Loucy (cell line): Measurements from ENCODE around the gene SCAMP4.

ENCODE experiments used
- H2AFZ ChIP-seq: fragments of 200-600 bp; sonication (generic); 2 replicates; pipeline ENCODE4 v1.6.0; 2016; ENCODE audit warnings: antibody characterized with exemption, mild to moderate bottlenecking, low read length, moderate library complexity
- H3F3A ChIP-seq: fragments of 200-600 bp; 2 replicates; pipeline ENCODE4 v1.6.0; 2016; ENCODE audit warnings: antibody characterized with exemption, low read depth, mild to moderate bottlenecking
- H3K27me3 ChIP-seq: fragments of 200-600 bp; sonication (generic); 2 replicates; pipeline ENCODE4 v1.6.1; 2014; ENCODE audit warnings: low read length, mild to moderate bottlenecking; ENCODE audit not compliant: insufficient read depth, poor library complexity, severe bottlenecking
- H3K36me3 ChIP-seq: fragments of 200-600 bp; sonication (generic); 2 replicates; pipeline ENCODE4 v1.6.1; 2016; ENCODE audit warnings: low read length; ENCODE audit not compliant: insufficient read depth
- H3K4me1 ChIP-seq: fragments of 200-600 bp; sonication (generic); 2 replicates; pipeline ENCODE4 v1.5.1; 2014; ENCODE audit warnings: low read length, mild to moderate bottlenecking; ENCODE audit not compliant: insufficient read depth, poor library complexity, severe bottlenecking
- H3K4me2 ChIP-seq: fragments of 200-600 bp; sonication (generic); 2 replicates; pipeline ENCODE4 v1.6.0; 2014; ENCODE audit warnings: antibody characterized with exemption, low read length, low read depth, mild to moderate bottlenecking; ENCODE audit not compliant: poor library complexity, severe bottlenecking
- H3K4me3 ChIP-seq: fragments of 200-600 bp; sonication (generic); 2 replicates; pipeline ENCODE4 v1.5.1; 2014; ENCODE audit warnings: low read length, mild to moderate bottlenecking, mixed read lengths; ENCODE audit not compliant: poor library complexity, severe bottlenecking
- H3K79me2 ChIP-seq: fragments of 200-600 bp; sonication (generic); 2 replicates; pipeline ENCODE4 v1.6.1; 2014; ENCODE audit warnings: low read length; ENCODE audit not compliant: insufficient read depth
- H3K9ac ChIP-seq: fragments of 200-600 bp; sonication (generic); 2 replicates; pipeline ENCODE4 v1.6.0; 2014; ENCODE audit warnings: mild to moderate bottlenecking, low read depth, low read length, moderate library complexity; ENCODE audit not compliant: poor library complexity, severe bottlenecking
- H3K9me2 ChIP-seq: fragments of 200-600 bp; sonication (generic); replicated peaks from 2 replicates; pipeline ENCODE4 v1.6.1; 2016; ENCODE audit warnings: low read depth, low read length, mixed read lengths
- H3K9me3 ChIP-seq: fragments of 200-600 bp; sonication (generic); 2 replicates; pipeline ENCODE4 v1.6.1; 2014; ENCODE audit warnings: mild to moderate bottlenecking, antibody characterized with exemption, low read length, low read depth; ENCODE audit not compliant: insufficient read depth
- H4K20me1 ChIP-seq: fragments of 200-600 bp; sonication (generic); 2 replicates; pipeline ENCODE4 v1.6.0; 2014; ENCODE audit warnings: antibody characterized with exemption, low read length, mild to moderate bottlenecking; ENCODE audit not compliant: insufficient read depth, poor library complexity, severe bottlenecking
- CTCF ChIP-seq: fragments of 200-600 bp; sonication (generic); conservative IDR thresholded peaks from 2 replicates; pipeline ENCODE4 v1.5.1; 2014; ENCODE audit warnings: mild to moderate bottlenecking, antibody characterized with exemption, low read length
- EZH2phosphoT487 ChIP-seq: fragments of 200-600 bp; IDR thresholded peaks from 2 replicates; pipeline ENCODE4 v1.6.1; 2018; ENCODE audit warnings: antibody characterized with exemption, mild to moderate bottlenecking, moderate library complexity, borderline replicate concordance

The SCAMP4 gene

DNA sequence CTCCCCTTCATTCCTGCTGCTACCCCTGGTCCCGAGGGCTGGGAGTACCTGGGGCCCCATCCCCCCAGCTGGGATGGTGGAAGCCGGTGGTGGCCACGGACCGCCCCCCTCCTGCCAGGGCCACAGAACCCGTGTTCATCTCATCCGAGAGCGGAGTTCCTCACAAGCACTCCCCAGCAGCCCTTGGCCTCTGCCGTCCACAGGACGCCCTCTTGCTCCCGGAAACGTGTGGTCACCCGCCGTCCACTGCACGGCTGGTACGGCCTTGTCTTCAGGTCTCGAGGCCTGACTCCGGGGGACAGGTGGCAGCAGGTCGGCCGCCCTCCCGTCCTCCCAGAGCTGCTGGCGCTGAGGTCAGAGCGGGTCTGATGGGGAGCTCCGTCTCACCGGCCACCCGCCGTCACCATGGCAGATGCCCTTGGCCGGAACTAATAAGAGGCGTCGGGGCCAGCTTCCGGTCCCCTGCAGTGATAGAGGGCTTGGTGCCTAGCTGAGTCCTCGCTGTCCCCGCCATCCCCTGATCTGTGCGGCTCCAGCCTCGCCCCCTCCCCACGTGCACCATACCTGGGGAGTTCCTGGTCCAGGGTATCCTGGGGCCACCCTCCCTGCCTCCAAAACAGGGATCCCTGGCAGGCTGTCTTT lies 19.2 kb downstream of the SCAMP4 start:
- H3K4me2 ChIP-seq = no peak overlapping the region
- H3K4me3 ChIP-seq = no peak overlapping the region
- H3K27me3 ChIP-seq = no peaks in the 10 kb centered on the region
- H2AFZ ChIP-seq = no peak overlapping the region
- no peaks in the 10 kb centered on the region for H3K79me2 ChIP-seq
- no peaks in the 10 kb centered on the region for H3K9me2 ChIP-seq
- no peaks in the 10 kb centered on the region; the same call in 1 of the 2 replicates for H3K36me3 ChIP-seq
- no peaks in the 10 kb centered on the region for H3F3A ChIP-seq
- no peaks in the 10 kb centered on the region for H4K20me1 ChIP-seq
- no peak overlapping the region for H3K9ac ChIP-seq
- TF ChIP-seq CTCF (no peak), EZH2phosphoT487 (no peak)
- peaks cover under 1% of the 10 kb centered on the region for H3K4me1 ChIP-seq
- H3K9me3 ChIP-seq = no peaks in the 10 kb centered on the region

DNA sequence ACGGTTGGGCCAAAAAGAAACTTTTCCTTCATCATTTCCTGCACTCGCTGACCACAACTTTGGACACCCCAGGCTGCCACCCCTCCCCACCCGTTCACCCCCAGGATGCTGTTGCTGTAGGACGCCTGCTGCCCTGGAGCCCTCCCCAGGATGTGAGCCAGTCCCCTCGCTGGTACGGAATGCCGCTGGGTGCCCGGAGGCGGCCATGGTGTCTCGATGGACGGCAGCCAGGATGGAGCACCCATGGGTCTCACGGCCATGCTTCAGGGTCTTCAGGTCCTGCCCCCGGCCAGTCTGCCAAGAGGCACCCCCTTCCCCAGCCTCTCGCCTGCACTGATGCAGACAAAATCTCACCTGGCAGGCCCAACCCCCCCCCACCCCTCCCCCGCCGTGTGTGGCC lies 20.3 kb downstream of the SCAMP4 start:
- Histone ChIP-seq H3K27me3 (no peaks in the 10 kb centered on the region), H3K4me1 (peaks cover 9% of the 10 kb centered on the region), H3K9me3 (no peaks in the 10 kb centered on the region), H3F3A (no peaks in the 10 kb centered on the region), H3K4me2 (no peak overlapping the region), H3K4me3 (no peak overlapping the region), H3K79me2 (no peaks in the 10 kb centered on the region), H3K9me2 (no peaks in the 10 kb centered on the region), H3K36me3 (no peaks in the 10 kb centered on the region; the same call in 1 of the 2 replicates), H3K9ac (no peak overlapping the region), H4K20me1 (no peaks in the 10 kb centered on the region), H2AFZ (no peak overlapping the region)
- no peak for TF ChIP-seq EZH2phosphoT487
- no peak for TF ChIP-seq CTCF

GRCh38 chr19:1929021-1929742 lies 24.0 kb downstream of the SCAMP4 start:
- Histone ChIP-seq H3K4me2 (peak overlapping the region; percentile 71), H3K9me2 (no peaks in the 10 kb centered on the region), H3K4me3 (peak overlapping the region; percentile 66), H3K36me3 (no peaks in the 10 kb centered on the region; the same call in 1 of the 2 replicates), H3K4me1 (peaks cover 9% of the 10 kb centered on the region), H3K27me3 (no peaks in the 10 kb centered on the region), H3K9me3 (no peaks in the 10 kb centered on the region), H2AFZ (peak overlapping the region; percentile 17), H4K20me1 (no peaks in the 10 kb centered on the region), H3K79me2 (no peaks in the 10 kb centered on the region), H3K9ac (peak overlapping the region; percentile 51), H3F3A (no peaks in the 10 kb centered on the region)
- no peak for TF ChIP-seq EZH2phosphoT487
- TF ChIP-seq CTCF = peak; percentile 72
